Brain microvascular endothelial cell (primary cell): ENCODE data around the gene SRF.
"Not testable (repeated sequence)": the region's sequence is repeated elsewhere in the genome, so short reads cannot be mapped to it uniquely, and the experiment has no call there.

Source experiments
- DNase-seq: peaks from one replicate; pipeline ENCODE4 v3.0.0-alpha.2; 2020
- H3K27ac ChIP-seq: fragments of 250-450 bp; sonication (Bioruptor Pico); 2 replicates; pipeline ENCODE4 v1.5.1; 2020; ENCODE audit warnings: mild to moderate bottlenecking, moderate library complexity
- H3K27me3 ChIP-seq: fragments of 250-450 bp; sonication (Bioruptor Pico); replicated peaks from 2 replicates; pipeline ENCODE4 v1.5.1; 2020; ENCODE audit warnings: mild to moderate bottlenecking
- H3K36me3 ChIP-seq: fragments of 250-450 bp; sonication (Bioruptor Pico); replicated peaks from 2 replicates; pipeline ENCODE4 v1.5.1; 2020; ENCODE audit warnings: mild to moderate bottlenecking
- H3K4me3 ChIP-seq: 2 replicates; pipeline ENCODE4 v1.5.1; 2011; ENCODE audit warnings: low read depth, mild to moderate bottlenecking, control low read depth, low read length, moderate library complexity
- in situ Hi-C: cut with HindIII; loops from 2 replicates; pipeline ENCODE4 v1.10.0; 2017; ENCODE audit warnings: low sequenced_read_pairs, low pct_ligation_motif_present
- TF ChIP-seq, protein P1 (sequence below): IDR thresholded peaks from 2 replicates; pipeline ENCODE4 v1.5.1; 2011; ENCODE audit warnings: low read depth, mild to moderate bottlenecking, moderate library complexity, low read length, control low read depth, inconsistent platforms; ENCODE audit errors: missing control alignments

SRF gene

DNA sequence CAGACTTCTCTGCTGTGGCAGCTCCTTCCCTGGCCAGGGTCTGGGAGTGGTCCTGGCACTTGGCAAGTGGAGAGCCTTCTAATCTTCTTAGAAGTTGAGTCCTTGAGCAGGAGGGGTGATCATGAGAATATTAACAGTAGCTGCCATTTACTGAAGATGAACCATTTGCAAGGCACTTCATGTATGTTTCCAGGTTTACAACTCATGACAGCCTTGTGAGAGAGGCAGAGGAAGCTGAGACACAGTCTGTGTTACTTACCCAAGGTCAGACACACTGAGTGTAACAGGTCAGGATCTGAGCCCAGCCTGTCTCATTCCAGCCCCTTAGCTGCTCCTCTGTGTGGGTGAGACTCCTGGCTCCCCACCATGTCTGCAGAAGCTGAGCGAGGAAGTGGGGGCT is 45.5 kb upstream of the SRF start:
- H3K27ac ChIP-seq: peak overlapping the region; percentile 92
- H3K4me3 ChIP-seq: no peak overlapping the region
- H3K27me3 ChIP-seq: no peaks in the 10 kb centered on the region
- DNase-seq: peak; percentile 34
- TF ChIP-seq, protein P1, sequence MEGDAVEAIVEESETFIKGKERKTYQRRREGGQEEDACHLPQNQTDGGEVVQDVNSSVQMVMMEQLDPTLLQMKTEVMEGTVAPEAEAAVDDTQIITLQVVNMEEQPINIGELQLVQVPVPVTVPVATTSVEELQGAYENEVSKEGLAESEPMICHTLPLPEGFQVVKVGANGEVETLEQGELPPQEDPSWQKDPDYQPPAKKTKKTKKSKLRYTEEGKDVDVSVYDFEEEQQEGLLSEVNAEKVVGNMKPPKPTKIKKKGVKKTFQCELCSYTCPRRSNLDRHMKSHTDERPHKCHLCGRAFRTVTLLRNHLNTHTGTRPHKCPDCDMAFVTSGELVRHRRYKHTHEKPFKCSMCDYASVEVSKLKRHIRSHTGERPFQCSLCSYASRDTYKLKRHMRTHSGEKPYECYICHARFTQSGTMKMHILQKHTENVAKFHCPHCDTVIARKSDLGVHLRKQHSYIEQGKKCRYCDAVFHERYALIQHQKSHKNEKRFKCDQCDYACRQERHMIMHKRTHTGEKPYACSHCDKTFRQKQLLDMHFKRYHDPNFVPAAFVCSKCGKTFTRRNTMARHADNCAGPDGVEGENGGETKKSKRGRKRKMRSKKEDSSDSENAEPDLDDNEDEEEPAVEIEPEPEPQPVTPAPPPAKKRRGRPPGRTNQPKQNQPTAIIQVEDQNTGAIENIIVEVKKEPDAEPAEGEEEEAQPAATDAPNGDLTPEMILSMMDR: no peak
- H3K36me3 ChIP-seq: no peaks in the 10 kb centered on the region
- in situ Hi-C loops: no loop called here

DNA sequence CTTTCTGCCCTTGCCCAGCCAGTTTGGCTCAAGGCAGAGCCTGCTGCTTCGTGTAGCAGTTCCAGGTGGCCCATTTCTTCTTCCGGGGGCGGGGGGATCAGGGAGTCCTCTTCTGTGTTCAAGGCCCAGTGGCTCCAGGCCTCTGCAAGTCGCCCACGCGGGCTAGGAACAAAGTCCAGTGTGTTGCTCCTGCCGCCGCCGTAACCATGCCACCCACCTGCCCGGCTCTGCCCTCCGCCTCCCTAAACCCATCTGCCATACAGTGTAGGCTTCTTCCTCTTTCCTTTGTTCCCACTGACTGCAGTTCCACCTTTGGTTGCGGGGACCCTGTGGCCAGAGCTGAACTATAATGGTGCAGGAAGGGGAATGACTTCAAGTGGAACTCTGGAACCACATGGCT is 43.9 kb upstream of the SRF start:
- Histone ChIP-seq H3K4me3 (no peak overlapping the region), H3K27me3 (no peaks in the 10 kb centered on the region), H3K36me3 (peaks cover 6% of the 10 kb centered on the region), H3K27ac (no peak overlapping the region)
- TF ChIP-seq, protein P1: no peak
- in situ Hi-C loops: no loop called here
- DNase-seq: no peak

DNA sequence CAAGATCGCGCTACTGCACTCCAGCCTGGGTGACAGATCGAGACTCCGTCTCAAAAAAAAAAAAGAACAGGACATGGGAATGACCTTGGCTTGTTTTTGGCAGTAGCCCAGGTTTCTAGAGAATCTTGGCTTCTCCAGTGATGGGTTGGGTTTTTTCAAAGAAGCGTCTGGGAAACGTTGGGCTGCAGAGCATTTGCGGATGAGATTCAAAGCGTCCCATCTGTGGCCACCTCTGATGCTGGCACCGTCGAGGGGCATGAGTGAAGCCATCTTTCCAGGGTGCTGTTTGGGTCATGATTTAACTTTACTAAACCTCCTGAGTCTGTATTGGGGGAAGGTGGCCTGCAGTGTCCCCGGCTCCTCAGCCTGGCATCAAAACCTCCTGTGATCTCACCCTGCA is 43.2 kb upstream of the SRF start:
- in situ Hi-C loops: no loop called here
- Histone ChIP-seq H3K4me3 (no peak overlapping the region), H3K27ac (no peak overlapping the region), H3K27me3 (no peaks in the 10 kb centered on the region), H3K36me3 (peaks cover 9% of the 10 kb centered on the region)
- TF ChIP-seq, protein P1: no peak
- no peak for DNase-seq

DNA sequence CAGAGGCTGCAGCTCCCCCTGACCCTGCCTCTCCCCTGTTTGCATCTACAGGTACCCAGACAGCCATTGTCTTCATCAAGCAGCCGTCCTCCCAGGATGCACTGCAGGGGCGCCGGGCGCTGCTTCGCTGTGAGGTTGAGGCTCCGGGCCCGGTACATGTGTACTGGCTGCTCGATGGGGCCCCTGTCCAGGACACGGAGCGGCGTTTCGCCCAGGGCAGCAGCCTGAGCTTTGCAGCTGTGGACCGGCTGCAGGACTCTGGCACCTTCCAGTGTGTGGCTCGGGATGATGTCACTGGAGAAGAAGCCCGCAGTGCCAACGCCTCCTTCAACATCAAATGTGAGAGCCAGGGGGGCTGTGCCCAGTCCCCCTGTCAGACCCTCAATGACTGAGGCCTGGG is 42.1 kb upstream of the SRF start:
- no peaks in the 10 kb centered on the region for H3K27me3 ChIP-seq
- no peak overlapping the region for H3K27ac ChIP-seq
- TF ChIP-seq, protein P1: no peak
- in situ Hi-C loops: no loop called here
- no peak overlapping the region for H3K4me3 ChIP-seq
- H3K36me3 ChIP-seq: peaks cover 9% of the 10 kb centered on the region
- DNase-seq: no peak

DNA sequence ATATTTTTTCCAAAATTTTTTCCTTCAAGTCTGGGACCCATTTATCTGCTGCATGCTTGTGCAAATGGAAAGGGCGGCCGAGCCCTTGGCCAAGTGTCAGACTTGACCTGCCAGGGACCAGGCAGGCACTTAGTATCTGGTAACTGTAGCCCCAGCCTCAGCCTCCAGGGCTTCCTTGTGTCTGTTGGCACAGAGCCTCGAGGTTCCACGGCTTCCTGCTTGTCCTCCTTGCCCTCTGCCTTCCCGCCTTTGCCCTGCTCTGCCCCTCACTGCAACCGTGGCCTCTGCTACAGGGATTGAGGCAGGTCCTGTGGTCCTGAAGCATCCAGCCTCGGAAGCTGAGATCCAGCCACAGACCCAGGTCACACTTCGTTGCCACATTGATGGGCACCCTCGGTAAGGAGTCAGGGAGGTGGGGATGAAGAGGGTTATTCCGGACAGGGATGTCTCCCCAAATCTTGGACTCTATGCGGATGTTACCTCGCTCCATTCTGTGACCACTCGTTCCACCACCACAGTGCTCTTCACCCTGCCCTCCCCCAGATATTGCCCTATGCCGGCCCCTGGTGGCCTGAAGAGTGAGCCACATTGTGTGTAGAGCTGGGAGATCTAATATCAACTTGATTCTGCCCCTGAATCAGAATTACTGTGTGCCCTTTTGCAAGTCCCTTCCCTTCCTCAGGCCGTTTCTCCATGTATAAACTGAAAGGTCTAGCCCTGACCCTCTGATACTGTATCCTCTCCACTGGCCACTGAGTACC is 41.5 kb upstream of the SRF start:
- DNase-seq: peak; percentile 27
- peaks cover 9% of the 10 kb centered on the region for H3K36me3 ChIP-seq
- H3K27ac ChIP-seq: no peak overlapping the region
- H3K27me3 ChIP-seq: no peaks in the 10 kb centered on the region
- TF ChIP-seq, protein P1: peak; percentile 90
- H3K4me3 ChIP-seq: no peak overlapping the region
- in situ Hi-C loops: no loop called here

DNA sequence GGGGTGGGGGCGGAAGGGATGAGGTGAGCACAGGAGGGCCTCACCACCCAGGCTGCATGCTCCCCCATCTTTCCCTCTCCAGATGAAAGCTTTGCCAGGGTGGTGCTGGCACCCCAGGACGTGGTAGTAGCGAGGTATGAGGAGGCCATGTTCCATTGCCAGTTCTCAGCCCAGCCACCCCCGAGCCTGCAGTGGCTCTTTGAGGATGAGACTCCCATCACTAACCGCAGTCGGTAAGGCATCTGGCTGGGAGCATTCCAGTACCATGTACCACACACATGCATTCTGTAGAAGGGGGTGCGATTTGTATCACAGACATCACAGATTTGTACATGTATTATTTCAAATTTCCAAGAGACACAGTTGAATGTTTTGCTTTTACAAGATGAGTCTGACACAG is 40.6 kb upstream of the SRF start:
- Histone ChIP-seq H3K4me3 (no peak overlapping the region), H3K36me3 (peaks cover 9% of the 10 kb centered on the region), H3K27ac (no peak overlapping the region), H3K27me3 (no peaks in the 10 kb centered on the region)
- TF ChIP-seq, protein P1: no peak
- in situ Hi-C loops: no loop called here
- no peak for DNase-seq

DNA sequence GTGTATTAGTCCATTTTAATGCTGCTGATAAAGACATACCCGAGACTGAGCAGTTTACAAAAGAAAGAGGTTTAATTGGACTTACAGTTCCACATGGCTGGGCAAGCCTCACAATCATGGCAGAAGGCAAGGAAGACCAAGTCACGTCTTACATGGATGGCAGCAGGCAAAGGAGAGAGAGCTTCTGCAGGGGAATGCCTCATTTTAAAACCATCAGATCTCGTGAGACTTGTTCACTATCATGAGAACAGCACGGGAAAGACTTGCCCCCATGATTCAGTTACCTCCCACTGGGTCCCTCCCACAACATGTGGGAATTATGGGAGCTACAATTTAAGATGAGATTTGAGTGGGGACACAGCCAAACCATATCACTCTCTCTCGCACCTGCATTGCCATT is 39.7 kb upstream of the SRF start:
- in situ Hi-C loops, H3K27ac ChIP-seq, H3K27me3 ChIP-seq, H3K4me3 ChIP-seq, H3K36me3 ChIP-seq, DNase-seq: not testable (repeated sequence)
